Endometrial microvascular endothelial cells (primary cell): ENCODE results near the gene COQ2. TPM values are rescaled to one million over a fixed set of nuclear protein-coding genes. Genes with fewer than 3 reads are reported as not detected.
"Not testable (repeated sequence)": the region's sequence is repeated elsewhere in the genome, so short reads cannot be mapped to it uniquely, and the experiment has no call there.

Experiments
- in situ Hi-C: cut with HindIII; loops from 2 replicates; pipeline ENCODE4 v1.10.0; 2017; ENCODE audit warnings: low sequenced_read_pairs, low pct_unique_long_range_greater_than_20kb; ENCODE audit errors: inconsistent ontology term
- total RNA-seq: library from RNA; depleted of rRNA; stranded (reverse); fragments of >200 nt; gene quantifications from one replicate; pipeline ENCODE4 v1.2.3, GENCODE V29; 2015; ENCODE audit errors: inconsistent ontology term

The COQ2 gene, protein sequence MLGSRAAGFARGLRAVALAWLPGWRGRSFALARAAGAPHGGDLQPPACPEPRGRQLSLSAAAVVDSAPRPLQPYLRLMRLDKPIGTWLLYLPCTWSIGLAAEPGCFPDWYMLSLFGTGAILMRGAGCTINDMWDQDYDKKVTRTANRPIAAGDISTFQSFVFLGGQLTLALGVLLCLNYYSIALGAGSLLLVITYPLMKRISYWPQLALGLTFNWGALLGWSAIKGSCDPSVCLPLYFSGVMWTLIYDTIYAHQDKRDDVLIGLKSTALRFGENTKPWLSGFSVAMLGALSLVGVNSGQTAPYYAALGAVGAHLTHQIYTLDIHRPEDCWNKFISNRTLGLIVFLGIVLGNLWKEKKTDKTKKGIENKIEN
- 26.6 TPM for total RNA-seq

DNA sequence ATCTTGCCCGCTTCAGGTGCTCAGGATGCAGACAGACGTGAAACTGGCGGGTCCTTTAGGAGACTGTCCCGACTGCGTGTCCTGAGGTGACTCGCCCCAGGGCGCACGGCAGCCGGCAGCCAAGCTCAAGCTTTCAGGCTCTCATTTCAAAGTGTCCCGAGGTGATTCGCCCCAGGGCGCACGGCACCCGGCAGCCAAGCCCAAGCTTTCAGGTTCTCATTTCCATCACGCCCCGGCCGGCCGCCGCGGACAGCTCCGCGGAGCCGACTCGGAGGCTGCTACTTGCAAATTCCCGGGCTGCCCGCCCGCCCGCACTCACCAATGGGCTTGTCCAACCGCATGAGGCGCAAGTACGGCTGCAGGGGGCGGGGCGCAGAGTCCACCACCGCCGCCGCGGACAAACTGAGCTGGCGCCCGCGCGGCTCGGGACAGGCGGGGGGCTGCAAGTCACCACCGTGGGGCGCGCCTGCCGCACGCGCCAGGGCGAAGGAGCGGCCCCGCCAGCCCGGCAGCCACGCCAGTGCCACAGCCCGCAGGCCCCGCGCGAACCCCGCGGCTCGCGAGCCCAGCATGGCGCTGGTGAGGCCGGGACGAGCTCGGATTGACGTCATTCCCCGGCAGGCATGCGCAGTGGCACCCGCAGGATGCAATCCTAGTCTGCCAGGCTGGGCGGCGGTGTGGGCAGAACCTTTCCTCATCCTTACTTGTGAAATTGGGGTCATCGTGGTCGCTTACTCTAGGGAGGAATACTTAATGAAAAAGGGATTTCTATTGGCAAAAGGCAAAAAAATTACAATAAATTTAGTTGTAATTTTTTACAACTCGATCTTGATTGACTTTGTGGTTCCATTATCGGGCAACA lies at the start of gene COQ2:
Gene COQ2 (minus strand): TSS at position 606 of the 862 bp plus-strand sequence. CDS start 34 bp downstream, at position 572.
- in situ Hi-C loops = loop anchor here (25.0 kb wide), 2 partner anchors 178 to 247 kb away; partner anchors contain the start of genes COPS4, HELQ and MRPS18C

DNA sequence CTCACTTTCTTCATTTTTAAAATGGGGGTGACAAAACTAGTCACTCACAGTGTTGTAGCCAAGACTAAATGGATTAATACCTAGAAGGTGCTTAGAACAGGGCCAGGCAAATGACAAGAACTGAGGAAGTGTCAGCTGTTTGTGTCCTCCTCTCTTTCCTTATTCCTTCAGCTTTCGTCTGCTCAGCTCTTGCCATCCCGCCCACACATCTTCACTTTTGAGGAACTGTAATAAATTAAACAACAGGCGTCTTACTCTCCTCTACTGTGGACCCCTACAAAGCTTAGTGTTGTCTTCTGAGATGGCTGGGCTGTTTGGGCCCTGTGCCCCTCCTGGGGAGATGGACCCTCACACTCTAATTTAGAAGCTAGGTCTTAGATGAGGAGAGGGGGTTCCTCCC lies 47.4 kb upstream of the COQ2 start:
- in situ Hi-C loops = no loop called here

DNA sequence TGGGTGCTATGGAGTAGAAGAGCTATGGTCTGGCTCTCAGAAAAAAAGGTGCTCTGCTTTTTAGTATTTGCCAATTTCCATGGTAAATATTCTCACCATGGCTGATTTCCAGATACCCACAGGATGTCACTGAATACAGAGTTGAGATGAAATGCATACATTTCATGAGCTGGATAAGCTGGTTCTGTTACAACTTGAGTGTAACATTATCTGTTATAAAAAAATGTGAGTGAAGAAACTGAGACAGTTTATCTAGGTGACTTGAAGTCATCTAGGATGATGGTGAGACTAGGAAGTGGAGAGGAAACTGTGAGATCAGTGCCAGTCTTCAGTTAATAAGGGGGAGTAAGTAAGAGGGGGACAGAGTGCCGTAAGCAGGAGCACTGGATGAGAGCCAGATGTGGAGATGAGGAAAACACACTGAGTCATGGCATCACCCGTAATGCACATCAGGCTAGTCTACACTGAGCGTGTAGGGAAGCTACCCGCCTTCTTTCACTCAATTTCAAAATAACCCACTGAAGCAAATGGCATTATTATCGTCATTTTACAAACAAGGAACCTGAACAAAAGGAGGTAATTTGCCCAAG lies 45.0 kb upstream of the COQ2 start:
- in situ Hi-C loops = no loop called here

DNA sequence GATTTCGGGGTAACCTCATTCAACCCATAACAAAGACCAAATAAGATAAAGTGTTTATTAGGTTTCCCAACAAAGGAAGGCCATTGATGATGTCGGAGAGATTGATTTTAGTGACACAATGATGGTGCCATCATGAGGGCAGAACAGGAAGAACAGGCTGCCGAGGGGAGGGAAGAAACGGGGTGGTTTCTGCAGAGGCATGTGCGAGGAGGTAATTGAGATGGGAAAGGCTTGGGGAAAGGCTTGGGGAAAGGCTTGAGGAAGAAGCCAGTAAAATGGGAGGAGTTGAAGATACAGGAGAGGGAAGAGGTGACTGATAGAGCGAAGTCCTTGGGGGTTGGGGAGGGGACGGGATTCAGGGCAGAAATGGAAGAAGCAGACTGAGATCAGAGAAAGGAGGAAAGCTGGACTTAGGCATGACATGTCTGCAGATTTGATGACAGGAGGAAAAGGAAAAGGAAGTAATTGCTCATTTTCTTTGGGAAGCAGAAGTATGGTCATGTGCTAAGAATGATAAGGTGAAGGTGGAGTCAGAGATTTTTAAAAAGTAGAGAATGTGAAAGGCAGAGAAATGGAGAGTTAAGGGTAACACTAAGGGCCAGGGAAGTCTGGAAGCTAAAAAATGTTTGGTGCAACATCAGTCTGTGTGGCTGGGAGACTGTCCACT lies 44.1 kb upstream of the COQ2 start:
- in situ Hi-C loops = no loop called here

DNA sequence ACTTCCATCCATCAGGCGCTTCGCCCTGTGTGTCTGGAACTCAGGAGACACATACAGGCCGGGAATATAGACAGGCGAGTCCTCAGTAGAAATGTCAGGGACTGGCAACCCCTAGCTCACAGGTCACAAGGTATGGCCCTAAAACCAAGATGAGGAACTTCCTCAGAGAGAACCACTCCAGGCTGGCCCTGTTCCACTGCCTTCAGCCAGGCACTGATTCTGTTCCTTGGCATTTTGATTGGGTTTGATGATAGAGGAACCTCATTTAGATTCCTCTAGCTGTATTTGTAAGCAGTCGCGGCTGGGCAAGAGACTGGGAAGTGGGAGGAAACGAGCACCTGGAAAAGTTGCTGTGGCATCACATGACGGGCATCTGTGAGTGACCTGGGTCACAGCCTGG lies 41.9 kb upstream of the COQ2 start:
- in situ Hi-C loops = no loop called here

DNA sequence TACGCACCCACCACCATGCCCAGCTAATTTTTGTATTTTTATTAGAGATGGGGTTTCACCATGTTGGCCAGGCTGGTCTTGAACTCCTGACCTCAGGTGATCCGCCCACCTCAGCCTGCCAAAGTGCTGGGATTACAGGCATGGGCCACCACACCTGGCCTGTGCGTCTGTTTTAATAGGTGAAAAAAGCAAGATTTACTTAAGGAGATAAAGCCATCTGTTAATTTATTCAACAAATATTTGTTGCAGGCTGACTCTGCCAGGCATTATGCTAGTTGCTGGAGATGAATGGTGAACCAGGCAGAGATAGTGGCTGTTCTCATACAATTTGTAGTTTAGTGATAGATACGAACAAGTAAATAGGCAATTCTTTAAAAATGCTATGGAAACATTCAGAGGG lies 40.7 kb upstream of the COQ2 start:
- in situ Hi-C loops = not testable (repeated sequence)

DNA sequence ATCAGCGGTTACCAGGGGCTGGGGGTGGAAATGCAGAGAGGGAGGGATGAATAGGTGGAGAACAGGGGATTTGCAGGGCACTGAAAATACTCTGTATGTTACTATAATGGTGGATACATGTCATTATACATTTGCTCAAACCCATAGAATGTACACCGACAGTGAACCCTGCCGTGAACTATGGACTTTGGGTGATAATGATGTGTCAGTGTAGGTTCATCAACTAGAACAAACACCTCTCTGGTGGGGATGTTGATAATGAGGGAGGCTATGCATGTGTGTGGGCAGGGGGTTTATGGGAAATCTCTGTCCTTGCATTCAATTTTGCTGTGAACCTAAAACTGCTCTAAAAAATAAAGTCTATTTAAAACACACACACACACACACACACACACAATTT lies 38.5 kb upstream of the COQ2 start:
- in situ Hi-C loops = no loop called here

DNA sequence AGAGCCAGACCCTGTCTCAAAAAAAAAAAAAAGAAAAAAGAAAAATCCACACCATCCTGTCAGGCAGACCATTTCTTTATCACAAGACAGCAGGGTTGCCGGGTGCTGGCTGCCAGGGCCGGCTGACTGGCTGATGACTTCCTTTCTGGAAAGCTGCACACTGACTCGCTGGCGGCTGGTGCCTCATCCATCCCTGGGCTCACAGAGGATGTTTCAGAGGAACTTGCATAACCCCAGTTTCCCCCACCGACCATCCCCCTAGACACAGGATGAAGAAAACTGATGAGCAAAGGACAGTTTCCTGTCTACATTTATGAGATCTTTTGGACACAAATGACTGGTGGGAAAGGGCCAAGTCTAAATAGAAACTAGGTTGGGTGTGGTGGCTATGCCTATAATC lies 36.0 kb upstream of the COQ2 start:
- in situ Hi-C loops = no loop called here

DNA sequence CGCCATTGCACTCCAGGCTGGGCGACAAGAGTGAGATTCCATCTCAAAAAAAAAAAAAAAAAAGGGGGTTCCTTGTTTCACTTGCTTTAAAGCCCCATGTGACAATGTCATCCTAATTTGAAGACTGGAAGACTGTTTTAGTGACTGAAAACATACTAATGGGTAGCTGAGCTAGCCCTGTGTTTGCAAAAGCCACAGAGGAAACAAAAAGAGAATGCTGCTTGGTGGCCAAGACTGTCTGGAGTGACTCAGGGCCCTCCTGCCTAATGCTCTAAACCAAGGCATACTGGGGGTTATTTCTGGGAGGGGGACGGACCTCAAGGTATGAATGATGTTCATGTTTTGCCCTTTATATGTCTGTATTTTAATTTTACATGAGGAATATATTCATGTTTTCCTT lies 34.1 kb upstream of the COQ2 start:
- in situ Hi-C loops = no loop called here

DNA sequence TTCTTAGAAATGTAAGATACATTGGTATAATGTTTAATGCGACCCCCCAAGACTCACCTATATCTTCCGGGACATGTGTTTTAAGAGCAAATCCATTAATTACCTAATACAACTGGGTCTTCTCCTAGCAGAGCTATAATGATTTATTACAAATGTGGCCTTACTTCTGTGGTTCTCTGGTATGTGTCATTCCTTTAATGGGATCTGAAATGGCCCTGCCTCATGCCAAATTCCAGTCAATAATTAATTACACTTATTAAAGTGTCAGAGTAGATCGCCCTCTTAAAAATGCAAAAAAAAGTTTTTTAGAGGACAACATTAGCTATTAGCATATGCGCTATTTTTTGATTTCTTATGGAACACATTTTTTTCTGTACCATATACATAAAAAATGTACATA lies 33.1 kb upstream of the COQ2 start:
- in situ Hi-C loops = no loop called here

DNA sequence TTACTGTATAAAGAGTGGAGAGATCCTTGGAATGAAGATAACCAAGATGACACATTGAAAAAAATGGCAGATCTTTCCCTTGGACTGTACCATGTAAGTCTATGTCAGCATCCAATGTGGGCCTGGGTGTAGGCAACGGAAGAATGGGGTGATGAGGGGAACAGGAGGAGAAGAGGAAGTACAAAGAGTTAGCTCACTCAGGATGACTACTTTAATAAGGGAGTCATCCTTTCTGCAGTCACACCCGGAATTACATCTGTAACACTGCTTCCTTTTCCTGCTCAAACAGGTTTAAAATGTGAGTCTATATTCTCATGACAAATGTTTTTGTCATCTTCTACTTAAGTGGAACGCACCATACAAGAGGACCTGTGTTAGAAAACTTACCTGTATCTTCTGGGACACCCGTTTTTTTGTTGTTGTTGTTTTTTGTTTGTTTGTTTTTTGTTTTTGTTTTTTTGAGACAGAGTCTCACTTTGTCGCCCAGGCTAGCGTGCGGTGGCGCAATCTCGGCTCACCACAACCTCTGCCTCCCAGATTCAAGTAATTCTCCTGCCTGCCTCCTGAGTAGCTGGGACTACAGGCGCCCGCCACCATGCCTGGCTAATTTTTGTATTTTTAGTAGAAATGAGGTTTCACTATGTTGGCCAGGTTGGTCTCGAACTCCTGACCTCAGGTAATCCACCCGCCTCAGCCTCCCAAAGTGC lies 32.0 kb upstream of the COQ2 start:
- in situ Hi-C loops = no loop called here

DNA sequence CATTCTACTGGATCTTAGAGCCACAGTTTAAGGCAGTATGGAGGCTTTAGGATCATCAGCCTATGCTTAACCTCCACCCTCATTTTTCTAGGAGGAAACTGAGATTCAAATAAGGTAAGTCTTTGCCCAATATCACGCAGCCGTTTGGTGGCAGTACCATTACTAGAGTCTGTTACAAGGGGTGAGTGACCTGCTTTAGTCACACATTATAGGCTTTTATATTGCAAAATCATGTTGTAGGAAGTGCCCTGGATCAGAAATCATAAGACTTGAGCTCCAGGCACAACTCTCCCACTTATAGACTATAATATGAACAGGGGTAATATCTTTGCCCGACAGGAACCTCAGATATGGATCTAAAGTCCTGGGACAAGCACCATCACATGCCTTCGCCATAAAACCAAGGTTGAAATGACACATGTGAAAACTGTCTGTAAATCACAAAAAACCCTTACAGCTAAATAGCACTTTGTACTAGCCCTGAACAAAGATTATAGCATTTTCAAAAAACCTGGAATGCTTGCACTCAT lies 30.8 kb upstream of the COQ2 start:
- in situ Hi-C loops = no loop called here

DNA sequence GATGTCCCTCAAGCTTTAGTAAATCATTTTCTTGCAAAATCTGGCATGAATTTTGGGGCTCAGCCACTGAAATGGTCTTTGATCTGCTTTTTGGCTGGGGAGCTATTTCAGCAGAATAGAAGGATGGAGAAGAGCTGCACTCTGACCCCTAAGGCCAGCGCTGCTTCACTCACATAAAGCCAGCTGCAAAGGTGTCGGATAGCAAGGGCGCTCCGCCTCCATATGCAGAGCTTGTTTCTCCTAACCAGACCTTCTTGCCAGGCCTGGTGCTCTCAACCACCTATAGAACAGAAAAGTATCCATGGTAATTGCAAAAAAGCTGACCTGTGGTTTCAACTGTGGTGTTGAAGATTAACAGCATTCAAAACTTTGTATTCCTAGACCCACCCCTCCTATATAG lies 24.1 kb upstream of the COQ2 start:
- in situ Hi-C loops = no loop called here

DNA sequence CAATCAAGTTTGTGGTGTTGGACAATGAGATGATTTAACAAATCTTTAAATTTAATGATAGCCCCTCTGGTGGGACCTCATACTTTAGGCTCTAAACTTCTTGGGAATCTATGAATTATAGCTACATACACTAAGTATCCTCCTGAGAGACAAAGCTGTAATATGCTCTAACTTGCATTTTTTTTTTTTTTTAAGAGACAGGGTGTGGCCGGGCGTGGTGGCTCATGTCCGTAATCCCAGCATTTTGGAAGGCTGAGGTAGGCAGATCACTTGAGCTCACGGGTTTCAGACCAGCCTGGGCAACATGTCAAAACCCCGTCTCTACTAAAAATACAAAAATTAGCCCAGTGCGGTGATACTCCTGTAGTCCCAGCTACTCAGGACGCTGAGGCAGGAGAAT lies 23.3 kb upstream of the COQ2 start:
- in situ Hi-C loops = no loop called here

DNA sequence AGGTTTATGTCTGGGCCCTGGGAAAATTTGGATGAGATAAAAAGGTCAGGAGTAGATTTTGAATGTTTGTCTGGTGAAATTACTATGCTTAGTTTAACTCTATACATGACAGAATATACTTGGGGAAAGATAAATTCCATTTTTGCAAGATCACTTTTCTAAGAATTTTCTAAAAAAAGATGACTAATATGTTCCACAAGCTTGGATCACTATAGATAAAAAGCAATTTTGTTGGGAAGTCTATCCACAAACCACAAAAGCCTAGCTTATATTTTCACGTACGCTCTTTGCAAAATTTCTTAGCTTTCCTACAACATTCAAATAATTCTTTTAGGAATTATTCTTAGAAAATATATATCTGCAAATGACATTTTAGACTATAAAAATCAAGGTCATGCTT lies 20.6 kb upstream of the COQ2 start:
- in situ Hi-C loops = no loop called here

DNA sequence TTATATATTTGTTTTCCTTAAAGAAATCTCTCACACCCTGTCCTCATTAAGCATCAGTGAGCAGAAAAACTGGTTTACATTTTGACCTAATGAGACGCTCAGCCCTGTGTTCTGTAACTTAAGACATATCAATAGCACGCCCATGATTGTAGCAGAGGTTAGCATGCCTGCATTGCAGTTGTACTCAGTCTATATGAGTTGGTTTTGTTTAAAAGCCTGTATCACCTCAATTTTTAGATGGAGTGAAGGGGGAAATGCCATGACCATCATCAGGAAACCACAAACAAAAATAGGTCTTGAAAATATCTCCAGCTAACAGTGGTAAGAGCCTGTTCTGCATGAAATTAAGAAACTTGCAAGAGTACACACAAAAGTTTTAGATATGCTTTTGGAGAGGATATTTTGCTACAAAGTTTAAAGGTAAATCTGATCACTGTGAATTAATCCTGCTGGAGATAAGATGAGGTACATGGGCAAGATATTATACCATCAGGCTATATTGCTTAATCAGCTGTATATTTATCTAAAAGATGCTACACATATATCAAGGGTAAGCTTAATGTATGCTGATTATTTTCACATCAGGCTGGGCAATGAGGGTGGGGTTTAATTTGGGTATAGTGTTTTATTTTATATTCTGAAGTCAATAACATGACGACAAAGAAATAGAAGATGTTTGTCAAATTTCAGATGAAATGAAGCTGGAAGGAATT lies 13.1 kb upstream of the COQ2 start:
- in situ Hi-C loops = loop anchor here (25.0 kb wide), 2 partner anchors 165 to 260 kb away; partner anchors contain the start of genes COPS4, HELQ and MRPS18C

DNA sequence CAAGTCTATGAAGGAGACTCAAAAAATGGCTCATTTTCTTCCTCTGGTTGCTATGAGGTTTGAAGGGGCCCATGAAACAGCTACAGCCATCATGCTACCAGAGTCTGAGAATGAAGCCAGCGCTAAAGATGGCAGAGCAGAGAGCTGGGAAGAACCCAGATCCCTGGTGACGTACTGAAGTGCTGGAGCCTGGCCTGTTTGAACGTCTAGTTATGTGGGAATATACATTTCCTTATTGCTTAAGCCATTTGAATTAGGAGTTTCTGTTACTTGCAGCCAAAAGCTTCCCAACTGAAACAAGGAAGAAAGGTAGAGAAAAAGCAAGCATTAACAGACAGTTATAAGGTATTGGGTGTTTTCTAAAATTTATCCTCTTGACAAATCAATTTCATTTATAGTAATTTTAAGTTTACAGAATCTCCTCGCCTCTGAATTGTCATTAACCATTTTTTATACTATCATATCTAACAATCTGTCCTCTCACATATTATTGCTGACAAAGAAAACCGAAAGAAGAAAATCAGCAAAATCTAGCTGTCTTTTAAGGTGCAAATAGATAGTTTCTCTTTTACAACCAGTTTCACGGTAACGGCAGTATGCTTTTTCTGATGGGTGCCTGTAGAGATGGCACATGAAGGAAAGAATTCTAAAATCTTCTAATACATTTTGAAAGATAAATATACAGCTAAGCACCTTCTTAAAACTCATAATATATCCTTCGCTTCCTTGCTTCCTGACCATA lies 8.9 kb upstream of the COQ2 start:
- in situ Hi-C loops = loop anchor here (25.0 kb wide), 2 partner anchors 169 to 256 kb away; partner anchors contain the start of genes COPS4, HELQ and MRPS18C
